PC-3 (cell line): Measurements from ENCODE around the gene CLASP2. TPM values are rescaled to one million over a fixed set of nuclear protein-coding genes. Genes with fewer than 3 reads are reported as not detected.

Experiments used
- ATAC-seq: fragments of 200-7000 bp; cut with Tn5 transposase; 2 replicates; pipeline ENCODE4 v1.9.1; 2020; ENCODE audit warnings: mild to moderate bottlenecking, moderate library complexity
- BruUV-seq: library from RNA; stranded (reverse); fragments of 400-500 nt; replicated peaks from 2 replicates; lab custom pipeline; 2021; lab: Mats Ljungman, UMichigan
- CTCF ChIA-PET: fragments of 300-600 bp; sonication (Branson Sonifier 250); formaldehyde crosslinking; loops from one replicate; lab custom pipeline; 2022; ENCODE audit warnings: antibody characterized with exemption; lab: Charles Lee
- POLR2A ChIA-PET: fragments of 300-600 bp; sonication (Branson Sonifier 250); formaldehyde crosslinking; loops from one replicate; lab custom pipeline; 2022; ENCODE audit warnings: antibody characterized with exemption; ENCODE audit not compliant: unreplicated experiment; lab: Charles Lee
- DNase-seq: peaks from one replicate; pipeline ENCODE4 v3.0.0-alpha.2; 2015
- H2AFZ ChIP-seq: fragments of 300-600 bp; sonication (generic); 2 replicates; pipeline ENCODE4 v1.6.0; 2016; ENCODE audit warnings: antibody characterized with exemption, low read length
- H3F3A ChIP-seq: fragments of 300-600 bp; sonication (generic); one replicate; pipeline ENCODE4 v1.6.0; 2017; ENCODE audit warnings: antibody characterized with exemption, low read length, control low read depth, mild to moderate bottlenecking; ENCODE audit not compliant: unreplicated experiment
- H3K27ac ChIP-seq: fragments of 300-600 bp; sonication (generic); 2 replicates; pipeline ENCODE4 v1.5.1; 2016; ENCODE audit warnings: mild to moderate bottlenecking, low read length
- H3K27me3 ChIP-seq: fragments of 300-600 bp; sonication (generic); 2 replicates; pipeline ENCODE4 v1.6.1; 2016; ENCODE audit warnings: low read length, mixed read lengths
- H3K36me3 ChIP-seq: fragments of 300-600 bp; sonication (generic); 2 replicates; pipeline ENCODE4 v1.6.1; 2016; ENCODE audit warnings: low read depth, mixed run types, low read length, mixed read lengths
- H3K4me1 ChIP-seq: fragments of 300-600 bp; sonication (generic); 2 replicates; pipeline ENCODE4 v1.5.1; 2016; ENCODE audit warnings: low read length; ENCODE audit not compliant: insufficient read depth
- H3K4me2 ChIP-seq: fragments of 300-600 bp; sonication (generic); 2 replicates; pipeline ENCODE4 v1.6.0; 2016; ENCODE audit warnings: low read length
- H3K4me3 ChIP-seq: fragments of 300-600 bp; sonication (generic); 2 replicates; pipeline ENCODE4 v1.5.1; 2016; ENCODE audit warnings: mild to moderate bottlenecking, low read length, mixed read lengths
- H3K79me2 ChIP-seq: fragments of 300-600 bp; sonication (generic); 2 replicates; pipeline ENCODE4 v1.6.1; 2017; ENCODE audit warnings: low read length, mixed read lengths
- H3K9ac ChIP-seq: fragments of 300-600 bp; sonication (generic); 2 replicates; pipeline ENCODE4 v1.6.0; 2016; ENCODE audit warnings: mild to moderate bottlenecking, low read length
- H3K9me2 ChIP-seq: fragments of 300-600 bp; sonication (generic); replicated peaks from 2 replicates; pipeline ENCODE4 v1.6.1; 2016; ENCODE audit warnings: mixed run types, low read length, mixed read lengths
- H3K9me3 ChIP-seq: fragments of 300-600 bp; sonication (generic); 2 replicates; pipeline ENCODE4 v1.6.1; 2016; ENCODE audit warnings: low read length, mixed read lengths
- H4K20me1 ChIP-seq: fragments of 300-600 bp; sonication (generic); 2 replicates; pipeline ENCODE4 v1.6.1; 2016; ENCODE audit warnings: low read length, mixed read lengths
- EZH2 ChIP-seq: fragments of 300-600 bp; sonication (generic); IDR thresholded peaks from one replicate; pipeline ENCODE4 v1.6.1; 2017; ENCODE audit warnings: antibody characterized with exemption, mild to moderate bottlenecking, low read length; ENCODE audit not compliant: unreplicated experiment
- EZH2phosphoT487 ChIP-seq: fragments of 300-600 bp; sonication (generic); IDR thresholded peaks from 2 replicates; pipeline ENCODE4 v1.6.1; 2018; ENCODE audit warnings: mild to moderate bottlenecking, antibody characterized with exemption, low read length, borderline replicate concordance
- intact Hi-C: fragments of 100-400 bp; cut with micrococcal nuclease; formaldehyde crosslinking; loops from 2 replicates; pipeline ENCODE4 v1.9.0; 2023
- total RNA-seq: library from RNA; depleted of rRNA; stranded (reverse); fragments of >200 nt; gene quantifications from 2 replicates; pipeline ENCODE4 v1.2.3, GENCODE V29; 2014
- TF ChIP-seq, protein P1 (sequence below): fragments of 300-600 bp; sonication (generic); conservative IDR thresholded peaks from 2 replicates; pipeline ENCODE4 v1.5.1; 2017; ENCODE audit warnings: antibody characterized with exemption, low read depth, mild to moderate bottlenecking, low read length

CLASP2 gene
- total RNA-seq, 1 experiment from 2014 or later = 84.8 TPM

- POLR2A ChIA-PET = no interaction called here
Observed at GRCh38 chr3:33750211-33750548, 32.1 kb upstream of the CLASP2 start.

DNA sequence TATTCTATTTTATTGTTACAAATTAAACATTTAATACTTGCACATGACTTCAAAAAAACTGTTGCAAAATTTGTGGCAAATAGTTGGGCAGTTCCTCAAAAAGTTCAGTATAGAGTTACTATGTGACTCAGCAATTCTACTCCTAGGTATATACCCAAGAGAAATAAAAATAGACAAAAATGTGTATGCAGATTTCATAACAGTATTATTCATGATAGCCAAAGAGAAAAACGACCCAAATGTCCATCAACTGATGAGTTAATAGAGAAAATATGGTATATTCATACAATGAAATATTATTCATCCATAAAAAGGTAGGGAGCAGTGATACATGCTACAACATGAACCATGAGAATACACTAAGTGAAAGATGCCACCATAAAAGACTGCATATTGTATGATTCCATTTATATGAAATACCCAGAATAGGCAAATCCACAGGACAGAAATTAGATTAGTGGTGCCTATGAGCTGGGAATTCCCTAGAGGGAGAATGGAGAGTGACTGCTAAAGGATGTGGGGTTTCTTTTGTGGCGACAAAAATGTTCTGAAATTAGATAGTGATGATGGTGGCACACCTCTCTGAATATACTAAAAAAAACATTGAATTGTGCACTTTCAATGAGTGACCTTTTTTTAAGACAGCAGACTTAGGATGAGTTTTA is 31.6 kb upstream of the CLASP2 start:
- ChIA-PET CTCF (no interaction called here), POLR2A (no interaction called here)
- H3K27ac ChIP-seq = no peak overlapping the region
- H3K4me2 ChIP-seq = no peak overlapping the region
- H3K36me3 ChIP-seq = no peaks in the 10 kb centered on the region
- no peak overlapping the region for H2AFZ ChIP-seq
- intact Hi-C loops = no loop called here
- ATAC-seq (no peak), DNase-seq (peak; percentile 40)
- H3K79me2 ChIP-seq = no peaks in the 10 kb centered on the region
- H3F3A ChIP-seq = no peaks in the 10 kb centered on the region
- no peaks in the 10 kb centered on the region for H3K9me2 ChIP-seq
- no peaks in the 10 kb centered on the region for H3K27me3 ChIP-seq
- no peaks in the 10 kb centered on the region for H4K20me1 ChIP-seq
- peaks cover 4% of the 10 kb centered on the region for H3K9me3 ChIP-seq
- H3K4me3 ChIP-seq = no peak overlapping the region
- TF ChIP-seq EZH2phosphoT487 (no peak), EZH2 (no peak)
- TF ChIP-seq, protein P1, sequence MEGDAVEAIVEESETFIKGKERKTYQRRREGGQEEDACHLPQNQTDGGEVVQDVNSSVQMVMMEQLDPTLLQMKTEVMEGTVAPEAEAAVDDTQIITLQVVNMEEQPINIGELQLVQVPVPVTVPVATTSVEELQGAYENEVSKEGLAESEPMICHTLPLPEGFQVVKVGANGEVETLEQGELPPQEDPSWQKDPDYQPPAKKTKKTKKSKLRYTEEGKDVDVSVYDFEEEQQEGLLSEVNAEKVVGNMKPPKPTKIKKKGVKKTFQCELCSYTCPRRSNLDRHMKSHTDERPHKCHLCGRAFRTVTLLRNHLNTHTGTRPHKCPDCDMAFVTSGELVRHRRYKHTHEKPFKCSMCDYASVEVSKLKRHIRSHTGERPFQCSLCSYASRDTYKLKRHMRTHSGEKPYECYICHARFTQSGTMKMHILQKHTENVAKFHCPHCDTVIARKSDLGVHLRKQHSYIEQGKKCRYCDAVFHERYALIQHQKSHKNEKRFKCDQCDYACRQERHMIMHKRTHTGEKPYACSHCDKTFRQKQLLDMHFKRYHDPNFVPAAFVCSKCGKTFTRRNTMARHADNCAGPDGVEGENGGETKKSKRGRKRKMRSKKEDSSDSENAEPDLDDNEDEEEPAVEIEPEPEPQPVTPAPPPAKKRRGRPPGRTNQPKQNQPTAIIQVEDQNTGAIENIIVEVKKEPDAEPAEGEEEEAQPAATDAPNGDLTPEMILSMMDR = no peak
- H3K9ac ChIP-seq = no peak overlapping the region
- BruUV-seq = no TSS peak
- H3K4me1 ChIP-seq = 0 out of 2 replicates have a peak, but pooled peaks cover 3% of the 10 kb centered on the region

More at GRCh38 chr3:33750211-33750548, 32.1 kb upstream of the CLASP2 start:
- no peaks in the 10 kb centered on the region for H3F3A ChIP-seq
- BruUV-seq = no TSS peak
- ATAC-seq (no peak), DNase-seq (no peak)
- no peak overlapping the region for H3K4me3 ChIP-seq
- H3K36me3 ChIP-seq = no peaks in the 10 kb centered on the region
- H4K20me1 ChIP-seq = no peaks in the 10 kb centered on the region
- H3K9me3 ChIP-seq = peaks cover 9% of the 10 kb centered on the region
- H3K4me1 ChIP-seq = 0 out of 2 replicates have a peak, but pooled peaks cover 3% of the 10 kb centered on the region
- no peaks in the 10 kb centered on the region for H3K27me3 ChIP-seq
- H3K4me2 ChIP-seq = no peak overlapping the region
- no peaks in the 10 kb centered on the region for H3K79me2 ChIP-seq
- intact Hi-C loops = no loop called here
- no peak overlapping the region for H3K9ac ChIP-seq
- H2AFZ ChIP-seq = no peak overlapping the region
- H3K9me2 ChIP-seq = no peaks in the 10 kb centered on the region
- H3K27ac ChIP-seq = no peak overlapping the region
- TF ChIP-seq, protein P1 = no peak
- no peak for TF ChIP-seq EZH2
- TF ChIP-seq EZH2phosphoT487 = no peak
- CTCF ChIA-PET = no interaction called here

DNA sequence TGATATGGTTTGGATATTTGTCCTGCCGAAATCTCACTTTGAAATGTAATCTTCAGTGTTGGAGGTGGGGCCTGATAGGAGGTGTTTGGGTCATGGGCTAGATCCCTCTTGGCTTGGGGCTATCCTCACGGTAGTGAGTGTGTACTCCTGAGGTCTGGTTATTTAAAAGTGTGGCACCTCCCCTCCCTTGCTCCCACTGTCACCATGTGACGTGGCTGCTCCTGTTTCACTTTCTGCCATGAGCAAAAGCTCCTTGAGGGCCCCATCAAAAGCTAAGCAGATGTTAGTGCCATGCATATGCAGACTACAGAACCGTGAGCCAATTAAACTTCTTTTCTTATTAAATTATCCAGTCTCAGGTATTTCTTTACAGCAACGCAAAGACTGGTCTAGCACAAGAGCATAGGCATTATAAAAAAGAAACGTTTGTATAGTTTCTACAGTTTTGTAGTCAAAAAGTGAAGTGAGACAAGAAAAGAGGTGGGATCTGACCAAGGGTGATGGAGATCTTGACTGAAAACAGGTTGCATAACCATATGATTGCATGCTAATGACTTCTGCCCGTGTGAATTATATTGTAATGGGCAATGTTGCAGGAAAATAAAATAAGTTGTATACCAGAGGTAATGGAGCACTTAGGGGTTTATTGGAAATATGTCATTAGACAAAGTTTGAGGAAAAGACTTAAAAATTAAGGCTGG is 28.5 kb upstream of the CLASP2 start:
- Histone ChIP-seq H3K9ac (no peak overlapping the region), H3K9me3 (no peaks in the 10 kb centered on the region), H2AFZ (no peak overlapping the region), H3K27ac (no peak overlapping the region), H4K20me1 (no peaks in the 10 kb centered on the region), H3K4me1 (0 out of 2 replicates have a peak, but pooled peaks cover 3% of the 10 kb centered on the region), H3K4me3 (no peak overlapping the region), H3K4me2 (no peak overlapping the region), H3F3A (no peaks in the 10 kb centered on the region), H3K36me3 (no peaks in the 10 kb centered on the region), H3K79me2 (no peaks in the 10 kb centered on the region), H3K27me3 (no peaks in the 10 kb centered on the region), H3K9me2 (no peaks in the 10 kb centered on the region)
- DNase-seq (no peak), ATAC-seq (no peak)
- no TSS peak for BruUV-seq
- POLR2A ChIA-PET = no interaction called here
- intact Hi-C loops = no loop called here
- no peak for TF ChIP-seq EZH2phosphoT487
- TF ChIP-seq EZH2 = no peak
- TF ChIP-seq, protein P1 = no peak
- CTCF ChIA-PET = no interaction called here
